K562 (cell line): Measurements from ENCODE around the gene SH3RF1. TPM values are rescaled to one million over a fixed set of nuclear protein-coding genes. Genes with fewer than 3 reads are reported as not detected.

ENCODE experiments used
- ATAC-seq: fragments of 200-7000 bp; cut with Tn5 transposase; 3 replicates; pipeline ENCODE4 v1.9.1; 2020; ENCODE audit warnings: moderate library complexity
- BruUV-seq: library from RNA; stranded (reverse); fragments of 400-500 nt; replicated peaks from 2 replicates; lab custom pipeline; 2021; lab: Mats Ljungman, UMichigan
- CTCF ChIA-PET: fragments of 300-600 bp; formaldehyde crosslinking; extraction: SDS; loops from one replicate; lab custom pipeline; 2021; ENCODE audit warnings: low intra/inter-chr PET ratio; lab: Yijun Ruan, JAX
- POLR2A ChIA-PET: fragments of 300-600, 350-650 bp; sonication (Branson Sonifier 250); formaldehyde crosslinking; extraction: SDS; loops from one replicate; lab custom pipeline; 2021; ENCODE audit warnings: antibody characterized with exemption, inconsistent platforms; lab: Yijun Ruan, JAX
- DNase-seq, 4 experiments: peaks; one replicate each; pipeline versions ENCODE4 v3.0.0 to v3.0.0-alpha.2; 2011 to 2018; ENCODE audit warnings: low spot score in 3 of 4, mixed read lengths in 3 of 4; ENCODE audit errors: extremely low read depth in 1 of 4
- FAIRE-seq: peaks from 2 replicates; lab custom pipeline; 2011; peaks lifted over from hg19 to GRCh38; lab: Jason Lieb, UNC
- H2AFZ ChIP-seq: 2 replicates; pipeline ENCODE4 v1.6.0; 2011; ENCODE audit warnings: low read depth, low read length, control low read depth, inconsistent platforms
- H3K27ac ChIP-seq: fragments of 200-600 bp; 3 replicates; pipeline ENCODE4 v1.8.0; 2011; ENCODE audit warnings: low read depth, mild to moderate bottlenecking, control low read depth, inconsistent platforms, low read length, moderate library complexity, mixed read lengths; ENCODE audit errors: extremely low read depth
- H3K27me3 ChIP-seq, 2 experiments: fragments of 300-600 bp in 1 of 2; 2 replicates in 1 of 2; 3 replicates in 1 of 2; pipeline versions ENCODE4 v1.6.0 to v1.8.0; 2011; ENCODE audit warnings: inconsistent platforms in 2 of 2, low read length in 2 of 2, mild to moderate bottlenecking in 1 of 2, mixed read lengths in 1 of 2, moderate library complexity in 1 of 2; ENCODE audit not compliant: control insufficient read depth in 2 of 2, insufficient read depth in 2 of 2
- H3K36me3 ChIP-seq: fragments of 300-600 bp; 3 replicates; pipeline ENCODE4 v1.8.0; 2011; ENCODE audit warnings: mild to moderate bottlenecking, low read length, inconsistent platforms; ENCODE audit not compliant: control insufficient read depth, insufficient read depth
- H3K4me1 ChIP-seq, 2 experiments: fragments of 200-600 bp in 1 of 2; replicated peaks in 1 of 2; 2 replicates in 1 of 2; 3 replicates in 1 of 2; pipeline versions ENCODE4 v1.5.1 to v1.8.0; 2011; ENCODE audit warnings: inconsistent platforms in 2 of 2, low read length in 2 of 2, mild to moderate bottlenecking in 1 of 2, mixed read lengths in 1 of 2, moderate library complexity in 1 of 2; ENCODE audit not compliant: control insufficient read depth in 2 of 2, insufficient read depth in 2 of 2
- H3K4me2 ChIP-seq: 2 replicates; pipeline ENCODE4 v1.6.1; 2011; ENCODE audit warnings: low read length, control low read depth, inconsistent platforms, mixed read lengths; ENCODE audit not compliant: insufficient read depth
- H3K4me3 ChIP-seq: fragments of 200-600 bp; sonication (generic), shearing (Covaris generic); 2 replicates; pipeline ENCODE4 v1.5.1; 2016; ENCODE audit warnings: control low read depth, inconsistent platforms
- H3K79me2 ChIP-seq: fragments of 200-600 bp; 3 replicates; pipeline ENCODE4 v1.8.0; 2011; ENCODE audit warnings: low read length, inconsistent platforms; ENCODE audit not compliant: control insufficient read depth, insufficient read depth
- H3K9ac ChIP-seq, 2 experiments: 2 replicates each; pipeline versions ENCODE4 v1.6.0 to v1.6.1; 2011; ENCODE audit warnings: low read depth in 2 of 2, low read length in 2 of 2, control low read depth in 1 of 2, inconsistent platforms in 1 of 2, mild to moderate bottlenecking in 1 of 2, mixed read lengths in 1 of 2; ENCODE audit not compliant: insufficient read depth in 1 of 2
- H3K9me1 ChIP-seq: one replicate; pipeline ENCODE4 v1.6.0; 2011; ENCODE audit warnings: inconsistent platforms, mild to moderate bottlenecking, low read length, moderate library complexity; ENCODE audit not compliant: control insufficient read depth, insufficient read depth
- H3K9me3 ChIP-seq: replicated peaks from 2 replicates; pipeline ENCODE4 v1.5.1; 2011; ENCODE audit warnings: low read depth, low read length, inconsistent platforms; ENCODE audit not compliant: control insufficient read depth, insufficient read depth
- H4K20me1 ChIP-seq: replicated peaks from 2 replicates; pipeline ENCODE4 v1.6.1; 2011; ENCODE audit warnings: low read length, inconsistent platforms, mixed read lengths; ENCODE audit not compliant: control insufficient read depth, insufficient read depth
- BRF2 ChIP-seq: IDR thresholded peaks from 3 replicates; pipeline ENCODE4 v1.6.1; 2011; ENCODE audit warnings: borderline replicate concordance, mild to moderate bottlenecking; ENCODE audit not compliant: insufficient read length, insufficient read depth
- FOS ChIP-seq: IDR thresholded peaks from 3 replicates; pipeline ENCODE4 v1.6.1; 2011; ENCODE audit not compliant: insufficient read length; ENCODE audit errors: extremely low read depth
- GATAD2A ChIP-seq: fragments of 450-650 bp; IDR thresholded peaks from 2 replicates; pipeline ENCODE4 v1.6.1; 2017
- JUND ChIP-seq, 2 experiments: IDR thresholded peaks; 2 replicates in 1 of 2; 3 replicates in 1 of 2; pipeline ENCODE4 v1.6.1; 2011; ENCODE audit warnings: borderline replicate concordance in 2 of 2, low read depth in 2 of 2, low read length in 2 of 2, improper control_type of control experiment in 1 of 2, missing biosample characterization in 1 of 2, missing genetic modification characterization in 1 of 2, missing genetic modification reagents in 1 of 2
- KDM5B ChIP-seq: fragments of 200-600 bp; sonication (generic); IDR thresholded peaks from 2 replicates; pipeline ENCODE4 v1.6.1; 2012; ENCODE audit warnings: low read depth, mild to moderate bottlenecking, moderate library complexity, low read length, control low read depth, inconsistent platforms; ENCODE audit not compliant: insufficient replicate concordance
- KLF1 ChIP-seq: fragments of 450-650 bp; IDR thresholded peaks from 2 replicates; pipeline ENCODE4 v1.6.1; 2016; ENCODE audit warnings: missing genetic modification characterization, missing compliant biosample characterization
- MAZ ChIP-seq, 2 experiments: fragments of 450-650 bp in 1 of 2; sonication (generic) in 1 of 2; formaldehyde crosslinking; IDR thresholded peaks in 1 of 2; conservative IDR thresholded peaks in 1 of 2; 2 replicates each; pipeline versions ENCODE4 v1.4.0 to v1.5.0; 2020; ENCODE audit warnings: mild to moderate bottlenecking in 1 of 2, missing genetic modification reagents in 1 of 2
- MTF1 ChIP-seq: fragments of 250-450 bp; sonication (Bioruptor Pico); IDR thresholded peaks from 2 replicates; pipeline ENCODE4 v1.9.0; 2021; ENCODE audit warnings: moderate library complexity, mild to moderate bottlenecking, inconsistent platforms, borderline replicate concordance
- PTBP1 ChIP-seq: fragments of 200-400 bp; formaldehyde crosslinking; IDR thresholded peaks from 2 replicates; pipeline ENCODE4 v1.6.1; 2017; ENCODE audit warnings: low read depth, low read length
- SOX6 ChIP-seq: fragments of 450-650 bp; IDR thresholded peaks from 2 replicates; pipeline ENCODE4 v1.6.1; 2014; ENCODE audit warnings: mild to moderate bottlenecking
- SRF ChIP-seq, 2 experiments: fragments of 250-450, 450-650 bp in 1 of 2; sonication (Bioruptor Pico) in 1 of 2; sonication (generic) in 1 of 2; formaldehyde crosslinking; IDR thresholded peaks; 2 replicates each; pipeline versions ENCODE4 v1.5.0 to v1.5.1; 2020 to 2022; ENCODE audit warnings: mild to moderate bottlenecking in 1 of 2, missing genetic modification reagents in 1 of 2
- THRAP3 ChIP-seq: fragments of 450-650 bp; IDR thresholded peaks from 2 replicates; pipeline ENCODE4 v1.6.1; 2016; ENCODE audit warnings: mild to moderate bottlenecking, inconsistent platforms, borderline replicate concordance
- ZBTB1 ChIP-seq: sonication (generic); formaldehyde crosslinking; IDR thresholded peaks from 2 replicates; pipeline ENCODE4 v1.8.1; 2023; ENCODE audit warnings: missing genetic modification reagents, low read depth, mild to moderate bottlenecking, borderline replicate concordance
- ZKSCAN3 ChIP-seq: fragments of 250-450 bp; sonication (Bioruptor Pico); IDR thresholded peaks from 2 replicates; pipeline ENCODE4 v1.4.0; 2020
- ZNF77 ChIP-seq: fragments of 250-450 bp; sonication (Bioruptor Pico); IDR thresholded peaks from 2 replicates; pipeline ENCODE4 v1.5.0; 2020
- WGBS: fragments of 100-300 bp; shearing (Covaris generic); methylation state at CpG from one replicate; pipeline ENCODE4 v1.1.6; 2016; ENCODE audit warnings: low coverage, mixed read lengths; ENCODE audit not compliant: insufficient coverage; ENCODE audit errors: missing lambda C conversion rate; 5-methylcytosine and 5-hydroxymethylcytosine counted together
- in situ Hi-C: fragments of 300-500 bp; cut with MboI; formaldehyde crosslinking; loops from 4 replicates; pipeline ENCODE4 v1.15.0; 2018; ENCODE audit warnings: inconsistent platforms, mixed read lengths
- intact Hi-C: fragments of 100-400 bp; cut with micrococcal nuclease; formaldehyde crosslinking; loops from 2 replicates; pipeline ENCODE4 v1.14.2; 2022
- polyA plus RNA-seq, 8 experiments: library from polyadenylated mRNA; depleted of rRNA in 4 of 8; stranded (reverse) in 5 of 8; unstranded in 3 of 8; fragments of >200 nt; fragmentation: Nextera tagmentation in 2 of 8; fragmentation: Illumina TruSeq in 1 of 8; extraction: Ambion mirVana in 2 of 8; extraction: Trizol in 1 of 8; gene quantifications; 2 replicates each; pipeline versions ENCODE4 v1.2.1 to v1.2.3, GENCODE V29; 2011 to 2014; ENCODE audit warnings: inconsistent platforms in 1 of 8, missing spikeins in 1 of 8
- total RNA-seq, 7 experiments: library from RNA; depleted of rRNA in 6 of 7; stranded (reverse); fragments of >200 nt in 6 of 7; fragmentation: Illumina TruSeq in 2 of 7; extraction: Trizol in 2 of 7; gene quantifications; 2 replicates each; pipeline versions ENCODE4 v1.2.1 to v1.2.3, GENCODE V29; 2011 to 2021; ENCODE audit warnings: low replicate concordance in 1 of 7
- TF ChIP-seq, protein P1 (sequence below): sonication (generic); formaldehyde crosslinking; IDR thresholded peaks from 2 replicates; pipeline ENCODE4 v1.4.0; 2020; ENCODE audit warnings: mild to moderate bottlenecking, missing genetic modification reagents
- TF ChIP-seq, protein P2 (sequence below): fragments of 250-450 bp; sonication (Bioruptor Pico); IDR thresholded peaks from 2 replicates; pipeline ENCODE4 v1.4.0; 2020; ENCODE audit warnings: borderline replicate concordance

SH3RF1 gene
- total and polyA plus RNA-seq, 9 of the 15 experiments (the other 6 are each of a cell fraction or from before 2014, with no cell fraction given): 0.04 to 0.16 (median 0.11) TPM; not detected in 6

DNA sequence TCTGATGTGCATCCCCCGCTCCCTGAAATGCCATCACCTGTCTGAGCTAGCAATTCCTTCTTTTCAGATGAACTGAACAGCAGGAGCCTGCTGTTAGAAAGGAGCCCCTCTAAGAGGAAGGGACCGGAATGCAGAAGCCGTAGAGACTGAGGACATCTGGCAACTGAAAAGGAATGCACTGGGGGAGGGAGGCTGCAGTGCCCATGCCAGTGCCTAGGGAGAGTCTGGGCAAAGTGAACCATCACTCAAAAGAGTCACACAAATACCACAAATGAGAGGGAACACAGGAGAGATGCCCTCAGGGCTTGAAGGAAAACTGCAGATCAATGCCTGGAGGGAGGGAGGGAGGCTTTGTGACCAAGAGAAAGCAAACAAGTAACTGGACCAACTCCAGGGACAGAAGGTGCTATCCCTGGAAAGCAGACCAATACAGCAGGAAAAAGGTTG is 166.8 kb downstream of the SH3RF1 start:
- in situ Hi-C loops: no loop called here
- DNase-seq (no peak), ATAC-seq (no peak), FAIRE-seq (no peak)
- Histone ChIP-seq H3K4me1 (no peaks in the 10 kb centered on the region; a peak in 1 of 5 replicates), H3K4me3 (no peak overlapping the region), H3K9me3 (no peaks in the 10 kb centered on the region), H2AFZ (no peak overlapping the region), H3K4me2 (no peak overlapping the region), H3K9me1 (no peaks in the 10 kb centered on the region), H3K27ac (no peak overlapping the region), H3K27me3 (peaks cover 0 to 12% of the 10 kb centered on the region in 2 experiments; a peak in 2 of 5 replicates), H3K9ac (no peak overlapping the region), H3K79me2 (no peaks in the 10 kb centered on the region), H3K36me3 (no peaks in the 10 kb centered on the region), H4K20me1 (no peaks in the 10 kb centered on the region)
- WGBS: 10% methylated on average over 3 of the region's 3 CpGs
- BruUV-seq: no TSS peak
- intact Hi-C loops: no loop called here
- CTCF ChIA-PET: no interaction called here
- POLR2A ChIA-PET: interaction anchor here (0.6 to 1.4 kb wide), 2 partner anchors 9 to 594 kb away, joined by 3 read pairs; no protein-coding TSS in a partner anchor
- TF ChIP-seq FOS: no peak
- no peak for TF ChIP-seq THRAP3
- TF ChIP-seq, protein P1, sequence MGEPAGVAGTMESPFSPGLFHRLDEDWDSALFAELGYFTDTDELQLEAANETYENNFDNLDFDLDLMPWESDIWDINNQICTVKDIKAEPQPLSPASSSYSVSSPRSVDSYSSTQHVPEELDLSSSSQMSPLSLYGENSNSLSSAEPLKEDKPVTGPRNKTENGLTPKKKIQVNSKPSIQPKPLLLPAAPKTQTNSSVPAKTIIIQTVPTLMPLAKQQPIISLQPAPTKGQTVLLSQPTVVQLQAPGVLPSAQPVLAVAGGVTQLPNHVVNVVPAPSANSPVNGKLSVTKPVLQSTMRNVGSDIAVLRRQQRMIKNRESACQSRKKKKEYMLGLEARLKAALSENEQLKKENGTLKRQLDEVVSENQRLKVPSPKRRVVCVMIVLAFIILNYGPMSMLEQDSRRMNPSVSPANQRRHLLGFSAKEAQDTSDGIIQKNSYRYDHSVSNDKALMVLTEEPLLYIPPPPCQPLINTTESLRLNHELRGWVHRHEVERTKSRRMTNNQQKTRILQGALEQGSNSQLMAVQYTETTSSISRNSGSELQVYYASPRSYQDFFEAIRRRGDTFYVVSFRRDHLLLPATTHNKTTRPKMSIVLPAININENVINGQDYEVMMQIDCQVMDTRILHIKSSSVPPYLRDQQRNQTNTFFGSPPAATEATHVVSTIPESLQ (CRISPR knock-in tag): no peak
- TF ChIP-seq PTBP1: no peak
- TF ChIP-seq SOX6: no peak
- no peak for TF ChIP-seq JUND (IDR thresholded peaks at IDR 0.05; ENCODE audit: borderline replicate concordance, low read depth, low read length)
- no peak for TF ChIP-seq JUND (tag; IDR thresholded peaks at IDR 0.05; ENCODE audit: borderline replicate concordance, low read depth, low read length)
- TF ChIP-seq GATAD2A: no peak
- no peak for TF ChIP-seq SRF (CRISPR knock-in tag; IDR thresholded peaks at IDR 0.05)
- TF ChIP-seq, protein P2, sequence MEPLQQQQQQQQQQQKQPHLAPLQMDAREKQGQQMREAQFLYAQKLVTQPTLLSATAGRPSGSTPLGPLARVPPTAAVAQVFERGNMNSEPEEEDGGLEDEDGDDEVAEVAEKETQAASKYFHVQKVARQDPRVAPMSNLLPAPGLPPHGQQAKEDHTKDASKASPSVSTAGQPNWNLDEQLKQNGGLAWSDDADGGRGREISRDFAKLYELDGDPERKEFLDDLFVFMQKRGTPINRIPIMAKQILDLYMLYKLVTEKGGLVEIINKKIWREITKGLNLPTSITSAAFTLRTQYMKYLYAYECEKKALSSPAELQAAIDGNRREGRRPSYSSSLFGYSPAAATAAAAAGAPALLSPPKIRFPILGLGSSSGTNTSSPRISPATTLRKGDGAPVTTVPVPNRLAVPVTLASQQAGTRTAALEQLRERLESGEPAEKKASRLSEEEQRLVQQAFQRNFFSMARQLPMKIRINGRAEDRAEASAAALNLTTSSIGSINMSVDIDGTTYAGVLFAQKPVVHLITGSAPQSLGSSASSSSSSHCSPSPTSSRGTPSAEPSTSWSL (CRISPR knock-in tag): no peak
- no peak for TF ChIP-seq MAZ (CRISPR knock-in tag; conservative IDR thresholded peaks at IDR 0.05 in 1 of 2, IDR thresholded peaks at IDR 0.05 in 1 of 2)
- no peak for TF ChIP-seq KDM5B
- TF ChIP-seq KLF1 (tag): no peak
- no peak for TF ChIP-seq ZKSCAN3
- TF ChIP-seq MTF1 (CRISPR knock-in tag): no peak
- no peak for TF ChIP-seq ZNF77 (CRISPR knock-in tag)
- TF ChIP-seq BRF2: no peak
- TF ChIP-seq ZBTB1 (CRISPR knock-in tag): no peak
